Small intestine (tissue), 7 donors: Measurements from ENCODE around the gene FAM13B. TPM values are rescaled to one million over a fixed set of nuclear protein-coding genes. Genes with fewer than 3 reads are reported as not detected.

Source experiments
- DNase-seq, 2 donors: peaks; one replicate each; pipeline versions ENCODE4 v3.0.0 to v3.0.0-alpha.2; 2013
- FAIRE-seq: peaks from 2 replicates; lab custom pipeline; 2012; peaks lifted over from hg19 to GRCh38; lab: Jason Lieb, UNC
- H3K27ac ChIP-seq, 3 donors: one replicate each; pipeline ENCODE4 v1.5.1; 2013; ENCODE audit warnings: low read length in 2 of 3, mild to moderate bottlenecking in 2 of 3, control low read depth in 1 of 3, inconsistent platforms in 1 of 3, low read depth in 1 of 3, moderate library complexity in 1 of 3
- H3K27me3 ChIP-seq, 3 donors: one replicate each; pipeline ENCODE4 v1.6.1; 2013; ENCODE audit warnings: low read length in 3 of 3, inconsistent platforms in 1 of 3; ENCODE audit not compliant: control insufficient read depth in 3 of 3, insufficient read depth in 3 of 3
- H3K36me3 ChIP-seq, 3 donors: one replicate each; pipeline ENCODE4 v1.6.1; 2013; ENCODE audit warnings: low read length in 3 of 3, inconsistent platforms in 1 of 3, low read depth in 1 of 3, mild to moderate bottlenecking in 1 of 3, moderate library complexity in 1 of 3; ENCODE audit not compliant: control insufficient read depth in 3 of 3, insufficient read depth in 2 of 3
- H3K4me1 ChIP-seq, 3 donors: one replicate each; pipeline ENCODE4 v1.6.1; 2013; ENCODE audit warnings: low read length in 2 of 3, inconsistent platforms in 1 of 3, low read depth in 1 of 3, mild to moderate bottlenecking in 1 of 3, moderate library complexity in 1 of 3; ENCODE audit not compliant: control insufficient read depth in 3 of 3, insufficient read depth in 2 of 3
- H3K4me3 ChIP-seq, 3 donors: one replicate each; pipeline ENCODE4 v1.5.1; 2013; ENCODE audit warnings: low read length in 3 of 3, control low read depth in 1 of 3, inconsistent platforms in 1 of 3, low read depth in 1 of 3, mild to moderate bottlenecking in 1 of 3, moderate library complexity in 1 of 3
- H3K9me3 ChIP-seq, 2 donors: one replicate each; pipeline ENCODE4 v1.6.1; 2013; ENCODE audit warnings: low read depth in 1 of 2, low read length in 1 of 2; ENCODE audit not compliant: control insufficient read depth in 2 of 2, insufficient read depth in 1 of 2
- WGBS, 3 donors: extraction: QIAGEN DNeasy Blood & Tissue Kit; methylation state at CpG; one replicate each; pipeline ENCODE4 v1.1.7; 2013; 5-methylcytosine and 5-hydroxymethylcytosine counted together
- polyA plus RNA-seq, 4 donors: library from polyadenylated mRNA; stranded (reverse) in 3 of 4; unstranded in 1 of 4; fragments of 200-250 nt in 3 of 4; fragments of 120-200 nt in 1 of 4; gene quantifications; one replicate each; pipeline versions ENCODE4 v1.2.1 to v1.2.3, GENCODE V29; 2013
- donor health status: healthy with polysubstance abuse.
- donor health status: control.
- donor health status: control.
- donor health status: Bipolar disorder and iron deficiency.
- donor health status: healthy.

The FAM13B gene
- polyA plus RNA-seq, 4 donors: 5.8 to 21.9 (median 8.8) TPM

- Histone ChIP-seq H3K4me1 (peaks cover 0 to 5% (median 0%) of the 10 kb centered on the region in 3 donors), H3K36me3 (no peaks in the 10 kb centered on the region), H3K9me3 (no peaks in the 10 kb centered on the region), H3K27ac (no peak overlapping the region), H3K4me3 (no peak overlapping the region), H3K27me3 (no peaks in the 10 kb centered on the region)
- FAIRE-seq (no peak), DNase-seq (no peak)
- WGBS, 3 donors: 72 to 87% (median 83%) methylated on average over 3 of the region's 3 CpGs
Observed at GRCh38 chr5:137896560-137896959, 136.3 kb downstream of the FAM13B start.

GRCh38 chr5:137894586-137894985 is 138.3 kb downstream of the FAM13B start:
- Histone ChIP-seq H3K4me3 (no peak overlapping the region), H3K27me3 (no peaks in the 10 kb centered on the region), H3K27ac (no peak overlapping the region), H3K4me1 (peaks cover 0 to 9% (median 0%) of the 10 kb centered on the region in 3 donors), H3K9me3 (peaks cover 0 to 1% of the 10 kb centered on the region in 2 donors), H3K36me3 (no peaks in the 10 kb centered on the region)
- DNase-seq: no peak
- no peak for FAIRE-seq

- Histone ChIP-seq H3K27ac (no peak overlapping the region), H3K36me3 (no peaks in the 10 kb centered on the region), H3K4me1 (peaks cover 0 to 18% (median 0%) of the 10 kb centered on the region in 3 donors), H3K4me3 (no peak overlapping the region), H3K27me3 (no peaks in the 10 kb centered on the region), H3K9me3 (peaks cover 0 to 2% of the 10 kb centered on the region in 2 donors)
- FAIRE-seq (no peak), DNase-seq (peak; percentile 8 to 29)
- 84 to 98% (median 85%) methylated on average over 3 of the region's 3 CpGs for WGBS, 3 donors
Observed at GRCh38 chr5:137891849-137892248, 141.0 kb downstream of the FAM13B start.

GRCh38 chr5:137890845-137891244 is 142.0 kb downstream of the FAM13B start:
- no peak overlapping the region for H3K4me3 ChIP-seq
- DNase-seq (peak; percentile 85 to 91), FAIRE-seq (no peak)
- peaks cover 0 to 2% of the 10 kb centered on the region in 2 donors for H3K9me3 ChIP-seq
- peak overlapping the region in 2 of 3 donors; percentile 30 to 60 for H3K27ac ChIP-seq
- WGBS, 3 donors: 21 to 61% (median 50%) methylated on average over 1 of the region's 1 CpG
- no peaks in the 10 kb centered on the region for H3K27me3 ChIP-seq
- H3K4me1 ChIP-seq: peaks cover 0 to 18% (median 0%) of the 10 kb centered on the region in 3 donors
- H3K36me3 ChIP-seq: no peaks in the 10 kb centered on the region

DNA sequence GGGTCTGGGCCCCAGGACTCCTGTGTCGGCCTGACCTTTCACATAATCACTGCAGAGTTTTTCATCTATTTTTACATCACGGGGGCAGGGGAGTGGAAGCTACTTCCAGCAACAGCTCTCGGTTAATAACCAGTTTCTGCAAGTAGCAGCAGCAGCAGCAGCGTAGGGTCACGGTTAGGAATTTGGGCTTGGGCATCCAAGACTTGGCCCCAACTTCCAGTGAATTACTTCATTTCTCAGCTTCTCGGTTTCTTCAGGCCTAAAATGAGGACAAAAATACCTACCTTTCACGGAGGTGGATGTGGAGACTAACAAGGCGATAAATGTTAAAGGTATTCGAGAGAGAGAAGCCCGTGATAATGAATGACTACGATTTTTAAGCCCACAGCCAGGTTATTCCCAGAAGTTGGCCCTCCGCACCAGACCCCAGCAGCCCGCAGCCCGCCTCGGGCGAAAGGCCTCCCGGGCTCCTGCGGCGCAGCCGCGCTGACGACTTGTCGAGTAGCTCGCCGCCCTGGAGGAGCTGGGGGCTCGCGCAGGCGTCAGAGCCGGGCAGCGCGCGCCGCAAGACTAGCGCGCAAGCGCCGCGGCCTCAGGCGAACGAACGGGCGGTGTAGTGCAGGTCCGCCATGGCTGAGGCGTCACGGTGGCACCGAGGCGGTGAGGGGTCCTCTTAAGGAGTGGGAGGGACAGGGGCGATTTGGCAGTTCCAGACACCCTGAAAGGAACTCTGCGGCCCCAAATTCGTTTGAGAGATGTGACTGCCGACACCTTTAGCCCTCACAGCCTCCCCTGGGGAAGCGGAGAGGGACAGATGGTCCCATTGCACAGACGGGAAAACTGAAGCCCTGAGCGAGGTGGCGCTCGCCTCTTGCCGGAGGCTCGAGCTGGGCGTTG is 143.8 kb downstream of the FAM13B start, which contains the start of gene PKD2L2:
Gene PKD2L2, plus strand, starts transcription at position 595 of the 897 bp plus-strand sequence. Its CDS starts 35 bp downstream, at position 630.
- peak within 1 kb of the TSS; percentile 44 to 68 (median 48) for H3K4me3 ChIP-seq
- 17 to 26% (median 26%) methylated on average over 50 to 59 of the region's 59 CpGs for WGBS, 3 donors
- no peaks in the 10 kb centered on the region for H3K36me3 ChIP-seq
- DNase-seq: peak; percentile 78 to 88
- peak within 1 kb of the TSS; percentile 74 to 97 (median 85) for H3K27ac ChIP-seq
- H3K4me1 ChIP-seq: peaks cover 0 to 18% (median 0%) of the 10 kb centered on the region in 3 donors
- no peak for FAIRE-seq
- no peaks in the 10 kb centered on the region for H3K27me3 ChIP-seq
- H3K9me3 ChIP-seq: peaks cover 0 to 2% of the 10 kb centered on the region in 2 donors

- DNase-seq (peak in 1 of 2 donors; percentile 7), FAIRE-seq (no peak)
- peaks cover 0 to 2% of the 10 kb centered on the region in 2 donors for H3K9me3 ChIP-seq
- no peaks in the 10 kb centered on the region for H3K36me3 ChIP-seq
- H3K4me1 ChIP-seq: peaks cover 0 to 18% (median 0%) of the 10 kb centered on the region in 3 donors
- H3K27ac ChIP-seq: peak overlapping the region; percentile 74 to 97 (median 85)
- peak overlapping the region in 2 of 3 donors; percentile 48 to 68 for H3K4me3 ChIP-seq
- no peaks in the 10 kb centered on the region for H3K27me3 ChIP-seq
- 27 to 38% (median 34%) methylated on average over 7 of the region's 7 CpGs for WGBS, 3 donors
Observed at GRCh38 chr5:137888466-137888862, 144.4 kb downstream of the FAM13B start.

Other genes starting within 250 kb of the FAM13B start
- 1 to 10 TPM; 2.0 to 7.0 (median 2.5) TPM for gene MYOT, start 165.2 kb downstream of the FAM13B start, polyA plus RNA-seq
- gene PKD2L2, start 143.6 kb downstream of the FAM13B start, polyA plus RNA-seq: under 1 TPM in 1 of 4 donors, not detected in 3; 0.12 TPM
- gene WNT8A, start 51.0 kb upstream of the FAM13B start, polyA plus RNA-seq: not detected
- gene NME5, start 106.3 kb upstream of the FAM13B start, polyA plus RNA-seq: 1 to 10 TPM in 2 of 4 donors, not detected in 2; 1.3 to 1.8 TPM
- gene BRD8, start 145.6 kb upstream of the FAM13B start, polyA plus RNA-seq: 10 to 100 TPM; 17.0 to 82.6 (median 28.3) TPM
- 10 to 100 TPM in 2 of 4 donors, 1 to 10 TPM in 1, under 1 TPM in 1; 0.27 to 11.7 (median 6.3) TPM for gene KIF20A, start 146.0 kb upstream of the FAM13B start, polyA plus RNA-seq
- gene CDC23, start 180.2 kb upstream of the FAM13B start, polyA plus RNA-seq: 10 to 100 TPM in 3 of 4 donors, 1 to 10 TPM in 1; 5.9 to 36.7 (median 12.4) TPM
- 1 to 10 TPM in 2 of 4 donors, under 1 TPM in 1, not detected in 1; 0.67 to 4.2 (median 1.1) TPM for gene GFRA3, start 241.5 kb upstream of the FAM13B start, polyA plus RNA-seq